H9 (cell line): ENCODE data around the gene SH3GL1. TPM values are rescaled to one million over a fixed set of nuclear protein-coding genes. Genes with fewer than 3 reads are reported as not detected.

Source experiments
- DNase-seq: peaks from one replicate; pipeline ENCODE4 v3.0.0-alpha.2; 2017
- H2AFZ ChIP-seq: one replicate; pipeline ENCODE4 v1.6.1; 2013; ENCODE audit warnings: mild to moderate bottlenecking, low read length, control low read depth, moderate library complexity
- H2AK5ac ChIP-seq: 2 replicates; pipeline ENCODE4 v1.6.1; 2013; ENCODE audit warnings: low read length, control low read depth, mixed read lengths; ENCODE audit not compliant: insufficient read length
- H2BK120ac ChIP-seq: one replicate; pipeline ENCODE4 v1.6.1; 2013; ENCODE audit warnings: low read depth, mild to moderate bottlenecking, low read length, control low read depth, inconsistent platforms; ENCODE audit not compliant: poor library complexity, severe bottlenecking
- H2BK12ac ChIP-seq: 2 replicates; pipeline ENCODE4 v1.6.1; 2013; ENCODE audit warnings: low read length, control low read depth, mixed read lengths, low read depth; ENCODE audit not compliant: insufficient read length
- H2BK15ac ChIP-seq: 2 replicates; pipeline ENCODE4 v1.6.1; 2013; ENCODE audit warnings: low read depth, low read length, control low read depth
- H2BK20ac ChIP-seq: one replicate; pipeline ENCODE4 v1.6.1; 2013; ENCODE audit warnings: low read depth, mild to moderate bottlenecking, low read length, control low read depth, inconsistent platforms; ENCODE audit not compliant: poor library complexity, severe bottlenecking
- H2BK5ac ChIP-seq: 2 replicates; pipeline ENCODE4 v1.6.1; 2013; ENCODE audit warnings: low read length, control low read depth, mixed read lengths; ENCODE audit not compliant: insufficient read length
- H3K14ac ChIP-seq: 2 replicates; pipeline ENCODE4 v1.6.1; 2013; ENCODE audit warnings: low read length, control low read depth; ENCODE audit not compliant: insufficient read depth
- H3K18ac ChIP-seq: 2 replicates; pipeline ENCODE4 v1.6.1; 2013; ENCODE audit warnings: low read depth, mild to moderate bottlenecking, mixed read lengths, low read length, control low read depth; ENCODE audit not compliant: insufficient read length
- H3K23ac ChIP-seq: 2 replicates; pipeline ENCODE4 v1.6.1; 2013; ENCODE audit warnings: low read length, control low read depth, mixed read lengths, low read depth; ENCODE audit not compliant: insufficient read length
- H3K23me2 ChIP-seq: 2 replicates; pipeline ENCODE4 v1.6.1; 2013; ENCODE audit warnings: low read depth, mild to moderate bottlenecking, mixed read lengths, low read length, control low read depth; ENCODE audit not compliant: insufficient read length, poor library complexity, severe bottlenecking
- H3K27ac ChIP-seq: 2 replicates; pipeline ENCODE4 v1.5.1; 2013; ENCODE audit warnings: low read length, control low read depth, mixed read lengths, low read depth; ENCODE audit not compliant: insufficient read length
- H3K27me3 ChIP-seq: 2 replicates; pipeline ENCODE4 v1.6.1; 2013; ENCODE audit warnings: low read length, control low read depth, inconsistent platforms; ENCODE audit not compliant: insufficient read depth
- H3K4ac ChIP-seq: 2 replicates; pipeline ENCODE4 v1.6.1; 2013; ENCODE audit warnings: low read depth, mild to moderate bottlenecking, control low read depth, inconsistent platforms, low read length, moderate library complexity
- H3K4me1 ChIP-seq: 2 replicates; pipeline ENCODE4 v1.6.1; 2013; ENCODE audit warnings: low read length, control low read depth, inconsistent platforms; ENCODE audit not compliant: insufficient read depth
- H3K4me2 ChIP-seq: 2 replicates; pipeline ENCODE4 v1.6.1; 2013; ENCODE audit warnings: low read length, control low read depth, mixed read lengths; ENCODE audit not compliant: insufficient read length, insufficient read depth
- H3K56ac ChIP-seq: 2 replicates; pipeline ENCODE4 v1.6.1; 2013; ENCODE audit warnings: low read depth, mild to moderate bottlenecking, mixed read lengths, low read length, control low read depth; ENCODE audit not compliant: insufficient read length
- H3K79me1 ChIP-seq: 2 replicates; pipeline ENCODE4 v1.6.1; 2013; ENCODE audit warnings: low read depth, mild to moderate bottlenecking, moderate library complexity, low read length, control low read depth, inconsistent platforms; ENCODE audit not compliant: insufficient read depth, poor library complexity, severe bottlenecking
- H3K79me2 ChIP-seq: 2 replicates; pipeline ENCODE4 v1.6.1; 2013; ENCODE audit warnings: low read length, control low read depth, inconsistent platforms; ENCODE audit not compliant: insufficient read depth
- H3K9ac ChIP-seq: 2 replicates; pipeline ENCODE4 v1.6.1; 2013; ENCODE audit warnings: low read length, control low read depth, mixed read lengths; ENCODE audit not compliant: insufficient read length; ENCODE audit errors: extremely low read depth
- H3K9me3 ChIP-seq: one replicate; pipeline ENCODE4 v1.6.1; 2013; ENCODE audit warnings: low read depth, low read length, inconsistent platforms; ENCODE audit not compliant: control insufficient read depth
- H3T11ph ChIP-seq: one replicate; pipeline ENCODE4 v1.6.1; 2013; ENCODE audit warnings: mild to moderate bottlenecking, low read length, control low read depth, inconsistent platforms
- H4K20me1 ChIP-seq: one replicate; pipeline ENCODE4 v1.6.1; 2013; ENCODE audit not compliant: control insufficient read depth, insufficient read length, insufficient read depth
- H4K5ac ChIP-seq: 2 replicates; pipeline ENCODE4 v1.6.1; 2013; ENCODE audit warnings: low read depth, mild to moderate bottlenecking, mixed read lengths, low read length, control low read depth; ENCODE audit not compliant: insufficient read length
- H4K8ac ChIP-seq: replicated peaks from 2 replicates; pipeline ENCODE4 v1.6.1; 2013; ENCODE audit warnings: low read length, control low read depth, mixed read lengths, low read depth; ENCODE audit not compliant: insufficient read length
- H4K91ac ChIP-seq: 2 replicates; pipeline ENCODE4 v1.6.1; 2013; ENCODE audit warnings: low read depth, mild to moderate bottlenecking, moderate library complexity, mixed read lengths, low read length, control low read depth; ENCODE audit not compliant: insufficient read length
- H3K27ac Mint-ChIP-seq, 3 experiments: 2 replicates in 2 of 3; 3 replicates in 1 of 3; pipeline ENCODE4 v1.8.0; 2020 to 2021; ENCODE audit warnings: mixed read lengths in 3 of 3, mild to moderate bottlenecking in 1 of 3, moderate library complexity in 1 of 3
- H3K27me3 Mint-ChIP-seq: 2 replicates; pipeline ENCODE4 v1.8.0; 2021; ENCODE audit warnings: low read depth, mild to moderate bottlenecking, moderate library complexity, mixed read lengths
- H3K36me3 Mint-ChIP-seq, 3 experiments: 2 replicates in 2 of 3; 3 replicates in 1 of 3; pipeline ENCODE4 v1.8.0; 2020 to 2021; ENCODE audit warnings: low read depth in 3 of 3, mixed read lengths in 3 of 3; ENCODE audit not compliant: insufficient read depth in 1 of 3
- H3K4me1 Mint-ChIP-seq, 2 experiments: 2 replicates each; pipeline ENCODE4 v1.8.0; 2020; ENCODE audit warnings: mixed read lengths in 2 of 2
- H3K4me3 Mint-ChIP-seq, 2 experiments: 2 replicates in 1 of 2; 3 replicates in 1 of 2; pipeline ENCODE4 v1.8.0; 2020 to 2021; ENCODE audit warnings: mild to moderate bottlenecking in 2 of 2, mixed read lengths in 2 of 2, moderate library complexity in 1 of 2
- H3K9me3 Mint-ChIP-seq, 2 experiments: 2 replicates in 1 of 2; 3 replicates in 1 of 2; pipeline ENCODE4 v1.8.0; 2020; ENCODE audit warnings: mild to moderate bottlenecking in 2 of 2, mixed read lengths in 2 of 2, moderate library complexity in 1 of 2
- CTCF ChIP-seq: fragments of 200-600 bp; sonication (generic); conservative IDR thresholded peaks from 3 replicates; pipeline ENCODE4 v1.8.0; 2021; ENCODE audit warnings: antibody characterized with exemption, mild to moderate bottlenecking
- WGBS: extraction: QIAGEN DNeasy Blood & Tissue Kit; methylation state at CpG from one replicate; pipeline ENCODE4 v1.1.7; 2013; ENCODE audit warnings: missing lambda C conversion rate, low lambda C conversion rate, mixed read lengths; ENCODE audit not compliant: insufficient read length; ENCODE audit errors: extremely low coverage; 5-methylcytosine and 5-hydroxymethylcytosine counted together
- total RNA-seq: library from RNA; stranded (reverse); gene quantifications from 2 replicates; pipeline ENCODE4 v1.2.1, GENCODE V29; 2021

SH3GL1 gene
- total RNA-seq, 1 experiment from 2014 or later: 85.5 TPM

DNA sequence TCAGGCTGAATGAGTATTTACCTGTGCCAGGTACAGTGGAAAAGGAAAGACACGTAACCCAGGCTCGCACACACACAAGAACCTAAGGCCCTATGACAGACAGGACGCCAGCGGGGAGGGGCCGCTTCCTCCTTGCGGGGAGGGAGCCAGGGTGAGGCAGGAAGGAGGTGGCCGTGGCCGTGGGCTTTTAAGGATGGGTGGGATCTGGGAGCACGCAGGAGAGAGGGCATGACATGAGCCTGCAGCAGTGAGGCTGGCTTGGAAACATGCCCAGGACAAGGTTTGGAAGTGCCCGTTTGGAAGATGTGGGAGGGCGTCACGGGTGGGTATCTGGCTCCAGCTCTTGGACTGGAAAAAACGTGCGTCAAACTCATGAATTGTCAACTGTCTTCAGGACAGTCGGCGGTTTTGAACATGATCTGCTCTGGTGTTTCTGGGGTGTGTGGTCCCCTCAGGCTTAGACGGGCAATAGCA, 20.1 kb downstream of the SH3GL1 start:
- Mint-ChIP-seq H3K4me1 (peaks cover 33 to 43% of the 10 kb centered on the region in 2 experiments), H3K27ac (peak overlapping the region; percentile 41 to 69 (median 66); a peak in 5 of 7 replicates), H3K36me3 (peaks cover 0 to 2% (median 0%) of the 10 kb centered on the region in 3 experiments; a peak in 1 of 7 replicates), H3K4me3 (no peak overlapping the region), H3K9me3 (no peaks in the 10 kb centered on the region), H3K27me3 (peaks cover 2% of the 10 kb centered on the region; the same call in 1 of the 2 replicates)
- Histone ChIP-seq H3K27ac (no peak overlapping the region), H2BK20ac (no peak overlapping the region), H4K91ac (no peak overlapping the region), H3K14ac (no peak overlapping the region; the same call in 1 of the 2 replicates), H3K56ac (no peak overlapping the region), H3K4me2 (no peak overlapping the region), H3K23ac (no peak overlapping the region), H3K27me3 (no peaks in the 10 kb centered on the region), H4K20me1 (peaks cover 5% of the 10 kb centered on the region), H3K4me1 (peaks cover 8% of the 10 kb centered on the region; the same call in 1 of the 2 replicates), H3K79me2 (peaks cover 5% of the 10 kb centered on the region; the same call in 1 of the 2 replicates), H2BK5ac (no peak overlapping the region), H2AFZ (no peak overlapping the region), H2BK12ac (no peak overlapping the region), H2BK15ac (no peak overlapping the region), H3K9ac (no peak overlapping the region), H3K79me1 (peaks cover 3% of the 10 kb centered on the region), H2AK5ac (no peak overlapping the region), H3T11ph (no peak overlapping the region), H3K4ac (no peak overlapping the region), H2BK120ac (no peak overlapping the region), H3K9me3 (no peaks in the 10 kb centered on the region), H3K18ac (no peak overlapping the region), H4K8ac (no peak overlapping the region), H3K23me2 (no peaks in the 10 kb centered on the region), H4K5ac (no peak overlapping the region)
- no peak for TF ChIP-seq CTCF
- no peak for DNase-seq
- no CpG with 5 or more reads among the region's 17 CpGs for WGBS
